NCI-H2107 (cell line): Measurements from ENCODE around the gene SLC25A2.

Source experiments
- DNase-seq: peaks from one replicate; lab custom pipeline; 2025; lab: John Stamatoyannopoulos, UW

The SLC25A2 gene

GRCh38 chr5:141313711-141314110, 9.9 kb upstream of the SLC25A2 start:
- no peak for DNase-seq

GRCh38 chr5:141306630-141307029, 2.8 kb upstream of the SLC25A2 start:
- no peak for DNase-seq

- no peak for DNase-seq
Measured at GRCh38 chr5:141298376-141298775, 5.5 kb downstream of the SLC25A2 start.

GRCh38 chr5:141272906-141273305, 30.9 kb downstream of the SLC25A2 start:
- DNase-seq: no peak

GRCh38 chr5:141269195-141269594, 34.7 kb downstream of the SLC25A2 start:
- no peak for DNase-seq

- no peak for DNase-seq
Measured at GRCh38 chr5:141261238-141261546, 42.7 kb downstream of the SLC25A2 start.

GRCh38 chr5:141260458-141261237, 43.2 kb downstream of the SLC25A2 start:
- no peak for DNase-seq

- no peak for DNase-seq
Measured at GRCh38 chr5:141258948-141259347, 44.9 kb downstream of the SLC25A2 start.

- DNase-seq: no peak
Measured at GRCh38 chr5:141258464-141258863, 45.4 kb downstream of the SLC25A2 start.
